ENCODE results near the gene RPH3AL.
"Not testable (repeated sequence)": the region's sequence is repeated elsewhere in the genome, so short reads cannot be mapped to it uniquely, and the experiment has no call there.

RPH3AL gene

GRCh38 chr17:333626-334396, 18.8 kb downstream of the RPH3AL start:
- no peak for DNase-seq

DNA sequence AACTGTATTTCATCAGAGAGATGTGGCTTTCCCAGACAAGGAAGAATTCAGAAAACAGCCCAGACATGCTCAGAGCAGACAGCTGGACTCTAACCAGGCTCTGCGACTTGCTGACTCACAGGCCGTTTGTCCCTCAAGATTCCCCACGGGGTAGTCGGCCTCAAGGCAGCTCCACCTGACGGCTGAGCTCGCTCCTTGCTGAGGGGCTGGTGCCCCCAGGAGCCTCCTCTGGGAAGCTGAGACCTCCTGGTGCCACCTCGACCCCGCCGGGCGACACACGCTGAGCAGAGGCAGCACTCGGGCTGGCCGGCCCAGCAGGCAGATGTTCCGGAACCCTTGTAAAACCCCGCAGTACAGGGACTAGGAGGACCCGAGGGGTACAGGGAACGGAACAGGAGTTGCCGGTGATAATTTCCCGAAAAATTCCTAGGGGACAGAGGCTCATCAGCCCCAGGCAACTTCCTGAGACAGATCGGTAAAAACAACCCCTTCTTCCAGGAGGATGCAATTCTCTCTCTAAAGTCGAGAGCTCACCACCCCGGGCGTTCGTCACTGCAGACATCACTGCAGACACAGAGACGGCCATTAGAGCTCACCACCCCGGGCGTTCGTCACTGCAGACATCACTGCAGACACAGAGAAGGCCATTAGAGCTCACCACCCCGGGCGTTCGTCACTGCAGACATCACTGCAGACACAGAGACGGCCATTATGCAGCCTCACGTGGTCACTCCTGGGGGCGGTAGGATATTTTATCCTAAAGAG, 19.9 kb downstream of the RPH3AL start:
- DNase-seq: no peak

- no peak for DNase-seq
Measured at GRCh38 chr17:332023-332422, 20.6 kb downstream of the RPH3AL start.

DNA sequence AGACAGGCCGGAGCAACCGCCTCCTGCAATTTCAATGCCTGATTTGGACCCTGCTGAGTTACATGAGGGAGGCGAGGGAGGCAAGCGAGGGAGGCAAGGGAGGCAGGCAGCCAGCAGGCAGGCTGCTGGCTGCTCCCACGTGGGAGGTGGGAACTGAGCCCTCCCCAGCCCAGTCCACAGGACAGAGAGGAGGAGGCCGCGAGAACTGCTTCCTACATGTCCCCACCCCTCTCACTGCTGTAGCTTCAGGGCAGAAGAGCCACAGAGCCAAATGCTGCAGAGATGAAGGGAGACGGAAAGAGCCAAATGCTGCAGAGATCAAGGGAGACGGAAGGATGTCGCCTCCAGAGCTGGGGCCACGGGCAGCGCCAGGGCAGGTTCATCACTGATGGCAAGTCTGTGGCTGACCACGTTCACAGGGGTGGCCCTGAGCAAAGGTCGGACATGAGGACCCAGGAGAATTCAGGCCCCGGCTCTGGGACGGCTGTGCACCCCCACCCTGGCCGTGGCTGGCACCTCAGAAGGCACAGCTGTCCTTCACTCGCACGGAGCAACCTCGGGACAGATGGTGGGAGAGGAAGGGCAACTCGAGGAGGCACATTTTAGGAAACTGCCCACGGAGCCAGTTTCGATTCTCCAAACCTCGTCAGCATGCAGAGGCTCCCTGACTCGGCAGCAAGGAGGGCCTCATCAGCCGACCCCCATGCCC, 21.5 kb downstream of the RPH3AL start:
- DNase-seq: no peak

GRCh38 chr17:329784-330420, 22.7 kb downstream of the RPH3AL start:
- no peak for DNase-seq

- DNase-seq: no peak
Measured at GRCh38 chr17:327971-328370, 24.6 kb downstream of the RPH3AL start.

DNA sequence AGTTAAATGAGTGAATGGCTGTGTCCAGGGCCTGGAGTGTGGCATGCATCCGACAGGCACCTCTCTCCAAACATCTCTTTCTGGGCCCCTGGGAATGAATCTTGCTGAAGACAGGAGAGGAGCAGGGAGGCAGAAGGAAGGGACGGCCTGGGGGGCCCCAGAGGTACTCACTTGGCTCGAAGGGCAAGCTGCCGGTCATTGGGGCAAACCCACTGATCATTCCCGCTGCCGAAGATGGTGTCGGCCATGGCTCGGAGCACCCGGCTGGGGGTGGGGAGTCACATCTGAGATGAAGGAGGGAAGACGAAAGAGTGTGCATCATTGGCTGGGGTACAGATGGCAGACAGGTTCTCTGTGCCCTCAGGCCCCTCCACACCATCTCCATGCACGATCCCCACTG, 25.3 kb downstream of the RPH3AL start:
- no peak for DNase-seq

DNA sequence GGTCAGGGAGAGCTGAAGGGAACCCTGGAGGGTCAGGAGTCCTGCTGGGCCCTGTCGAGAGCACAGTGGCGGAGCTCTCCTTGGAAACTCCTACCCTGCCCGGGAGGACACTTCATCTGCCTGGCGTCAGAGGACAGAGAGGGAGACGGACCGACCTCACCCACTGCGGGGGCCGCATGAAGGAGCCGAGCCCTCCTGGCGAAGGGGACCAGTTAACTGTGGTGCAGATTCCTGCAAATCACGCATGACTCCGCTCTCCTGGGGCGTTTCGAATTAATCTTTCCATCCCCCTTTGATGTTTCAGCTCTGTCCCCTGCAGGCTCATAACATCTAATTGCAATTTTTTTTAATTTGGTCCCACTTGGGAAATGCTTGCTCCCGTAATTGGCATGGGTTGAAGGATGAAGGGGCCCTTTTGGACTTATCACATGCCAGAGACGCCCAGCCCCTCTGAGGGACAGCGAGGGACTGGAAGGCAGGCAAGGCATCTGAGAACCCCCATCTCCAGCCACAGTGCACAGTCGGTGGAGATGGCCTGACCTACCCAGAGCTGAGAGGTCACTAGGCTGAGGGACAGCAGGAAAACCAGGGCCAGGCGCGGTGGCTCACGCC, 26.5 kb downstream of the RPH3AL start:
- DNase-seq: no peak

- no peak for DNase-seq
Measured at GRCh38 chr17:325270-326009, 27.2 kb downstream of the RPH3AL start.

DNA sequence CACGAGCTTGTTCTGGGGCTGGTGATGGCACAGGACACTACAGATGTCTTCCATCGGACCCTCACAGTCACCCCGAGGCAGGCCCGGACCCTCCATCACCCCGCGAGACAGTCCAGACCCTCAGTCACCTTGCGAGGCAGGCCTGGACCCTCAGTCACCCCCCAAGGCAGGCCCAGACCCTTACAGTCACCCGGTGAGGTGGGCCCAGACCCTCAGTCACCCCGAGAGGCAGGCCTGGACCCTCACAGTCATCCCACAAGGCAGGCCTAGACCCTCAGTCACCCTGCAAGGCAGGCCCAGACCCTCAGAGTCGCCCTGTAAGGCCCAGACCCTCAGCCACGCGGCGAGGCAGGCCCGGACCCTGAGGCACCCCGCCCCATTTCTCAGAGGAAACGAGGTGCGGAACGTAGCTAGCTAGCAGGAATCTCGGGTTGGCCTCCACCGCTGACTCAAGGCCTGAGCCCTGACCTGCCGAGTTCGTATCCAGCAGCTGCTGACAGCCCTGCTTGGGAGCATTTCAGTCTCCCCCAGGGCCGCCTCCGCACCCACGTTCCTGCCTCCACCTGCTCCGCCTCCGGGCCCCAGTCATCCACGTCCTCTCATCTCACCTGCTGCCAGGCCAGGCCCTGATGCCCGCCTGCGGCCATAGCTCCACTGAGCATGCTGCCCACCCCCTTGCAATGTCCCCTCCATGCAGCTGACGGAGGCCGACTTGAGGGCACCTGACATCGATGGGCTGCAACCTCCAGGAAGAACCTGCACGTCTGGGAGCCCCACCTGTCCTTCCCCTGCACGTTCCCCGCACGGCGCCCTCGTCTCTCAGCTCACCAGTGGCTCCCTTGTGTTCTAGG, 28.7 kb downstream of the RPH3AL start:
- DNase-seq: no peak

GRCh38 chr17:323181-323580, 29.4 kb downstream of the RPH3AL start:
- DNase-seq: no peak

GRCh38 chr17:322006-322780, 30.4 kb downstream of the RPH3AL start:
- no peak for DNase-seq

DNA sequence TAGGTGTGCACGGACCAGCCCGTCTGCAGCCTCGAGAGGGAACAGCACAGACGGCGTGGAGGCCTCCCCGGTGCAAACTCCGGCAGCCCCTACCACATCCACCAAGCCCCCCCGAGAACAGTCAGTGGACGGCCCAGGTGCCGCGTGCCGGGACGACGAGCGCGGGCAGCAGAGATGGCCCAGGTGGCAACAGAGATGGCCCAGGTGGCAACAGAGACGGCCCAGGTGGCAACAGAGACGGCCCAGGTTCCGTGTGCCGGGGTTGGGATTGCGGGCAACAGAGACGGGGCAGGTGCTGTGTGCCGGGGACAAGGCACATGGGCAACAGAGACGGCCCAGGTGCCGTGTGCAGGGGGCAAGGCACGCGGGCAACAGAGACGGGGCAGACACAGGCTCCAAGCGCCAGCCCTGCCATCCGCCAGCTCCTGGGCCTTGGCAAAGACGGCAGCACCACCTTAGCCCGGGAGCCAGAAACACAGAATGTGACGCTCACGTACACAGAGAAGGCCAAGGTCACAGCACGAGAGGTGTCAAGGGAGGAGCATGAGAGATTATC, 31.1 kb downstream of the RPH3AL start:
- no peak for DNase-seq

- DNase-seq: no peak
Measured at GRCh38 chr17:320809-321385, 31.7 kb downstream of the RPH3AL start.

GRCh38 chr17:320139-320538, 32.5 kb downstream of the RPH3AL start:
- no peak for DNase-seq

GRCh38 chr17:319266-319665, 33.3 kb downstream of the RPH3AL start:
- DNase-seq: no peak

GRCh38 chr17:317070-317469, 35.5 kb downstream of the RPH3AL start:
- not testable (repeated sequence) for DNase-seq

DNA sequence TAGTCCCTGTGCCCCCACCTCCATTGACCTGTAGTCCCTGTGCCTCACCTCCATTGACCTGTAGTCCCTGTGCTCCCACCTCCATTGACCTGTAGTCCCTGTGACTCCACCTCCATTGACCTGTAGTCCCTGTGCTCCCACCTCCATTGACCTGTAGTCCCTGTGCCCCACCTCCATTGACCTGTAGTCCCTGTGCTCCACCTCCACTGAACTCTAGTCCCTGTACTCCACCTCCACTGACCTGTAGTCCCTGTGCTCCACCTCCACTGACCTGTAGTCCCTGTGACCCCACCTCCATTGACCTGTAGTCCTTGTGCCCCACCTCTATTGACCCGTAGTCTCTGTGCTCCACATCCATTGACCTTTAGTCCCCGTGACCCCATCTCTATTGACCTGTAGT, 37.2 kb downstream of the RPH3AL start:
- not testable (repeated sequence) for DNase-seq

GRCh38 chr17:314614-314944, 38.0 kb downstream of the RPH3AL start:
- DNase-seq: not testable (repeated sequence)
